Measurements from ENCODE around the gene TEX52.
A peak's percentile ranks its signal among the peaks of the same experiment; 100 is the strongest.

The TEX52 gene

DNA sequence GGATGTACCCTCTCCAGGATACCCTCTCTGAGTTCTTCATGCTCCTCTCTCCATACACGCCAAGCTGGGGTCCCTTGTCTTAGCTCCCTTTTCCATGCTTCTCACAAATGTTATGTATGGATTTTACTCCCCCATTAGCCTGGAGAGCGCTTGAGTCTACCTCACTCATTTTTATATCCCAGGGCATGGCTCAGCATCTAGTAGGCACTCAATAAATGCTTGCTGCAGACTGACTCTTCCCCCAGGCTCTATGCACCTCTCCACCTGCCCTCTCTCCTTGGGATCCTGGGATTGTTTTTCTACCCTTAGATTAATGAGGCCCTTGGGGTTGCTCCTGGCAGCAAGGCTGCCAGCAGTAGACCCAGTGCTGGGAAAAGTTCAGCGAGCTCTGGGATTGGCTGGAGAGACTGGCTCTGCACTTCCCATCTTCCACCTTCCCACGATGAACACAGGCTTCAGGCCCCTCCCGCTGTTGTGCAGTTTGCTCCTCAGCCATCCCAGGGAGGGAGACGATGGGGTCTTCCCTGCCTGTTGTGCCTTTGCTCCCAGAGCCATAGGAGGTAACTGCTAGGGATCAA lies 24.2 kb downstream of the TEX52 start:
- no peak for DNase-seq (ENCODE audit: low read depth)

GRCh38 chr12:2829275-2829674 lies 27.6 kb downstream of the TEX52 start:
- DNase-seq (ENCODE audit: low read depth) = no peak

GRCh38 chr12:2826721-2827515 lies 29.9 kb downstream of the TEX52 start:
- DNase-seq (ENCODE audit: low read depth) = no peak

DNA sequence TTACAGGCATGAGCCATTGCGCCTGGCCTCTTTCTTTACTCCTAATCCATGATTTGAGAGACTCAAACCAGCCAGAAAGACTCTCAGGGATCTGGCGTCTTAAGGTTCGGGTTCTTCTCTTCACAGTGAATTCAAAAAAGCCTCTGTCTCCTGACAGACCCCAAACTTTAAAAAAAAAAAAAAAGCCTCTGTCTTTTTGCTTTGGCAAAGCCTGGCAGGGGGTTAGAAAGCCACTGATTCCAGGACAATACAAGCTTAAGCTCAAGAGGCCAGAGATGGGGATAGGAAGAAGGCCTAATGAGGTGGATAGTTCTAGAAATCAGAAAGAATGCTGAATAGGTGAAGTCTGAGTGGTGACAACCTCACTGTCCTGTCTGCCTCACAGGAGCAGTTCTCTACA lies 30.8 kb downstream of the TEX52 start:
- no peak for DNase-seq (ENCODE audit: low read depth)

- DNase-seq (ENCODE audit: low read depth) = no peak
Observed at GRCh38 chr12:2825132-2825531, 31.7 kb downstream of the TEX52 start.

DNA sequence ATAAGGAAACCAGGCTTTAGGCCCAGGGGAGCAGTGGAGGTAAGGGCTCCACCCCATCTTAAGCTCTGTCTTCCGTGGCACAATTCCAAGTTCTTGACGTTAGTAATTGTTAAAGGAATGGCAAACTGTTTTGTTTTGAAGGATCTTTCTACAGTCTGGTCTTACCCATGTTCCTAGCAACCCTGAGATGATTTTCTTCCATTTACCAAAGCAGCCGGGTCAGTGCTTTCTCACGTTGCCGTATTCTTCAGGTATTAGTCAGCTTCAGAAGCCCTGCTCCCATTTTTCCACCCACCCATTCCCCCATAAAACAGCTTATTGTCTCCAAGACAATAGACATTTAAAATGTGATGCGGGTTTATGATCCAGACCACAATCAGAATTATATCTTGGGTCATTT lies 32.3 kb downstream of the TEX52 start:
- no peak for DNase-seq (ENCODE audit: low read depth)

DNA sequence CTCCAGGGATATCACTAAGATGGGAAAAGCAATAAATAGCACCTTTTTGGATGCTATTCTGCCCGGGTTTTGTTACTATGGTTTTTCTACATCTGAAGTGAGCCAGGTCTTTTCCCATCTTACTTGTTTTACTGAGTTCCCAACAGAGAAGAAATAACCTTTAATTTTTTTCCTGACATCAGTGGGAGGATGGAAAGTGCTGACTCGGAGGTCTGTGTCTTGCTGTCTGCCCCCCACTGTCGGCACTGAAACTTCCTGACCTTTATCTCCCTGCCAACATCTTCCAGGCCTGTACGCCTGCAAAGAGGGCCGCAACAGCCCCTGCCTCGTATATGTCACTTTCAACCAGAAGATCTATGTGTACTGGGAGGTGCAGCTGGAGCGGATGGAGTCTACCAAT lies 33.4 kb downstream of the TEX52 start:
- no peak for DNase-seq (ENCODE audit: low read depth)

- no peak for DNase-seq (ENCODE audit: low read depth)
Observed at GRCh38 chr12:2820432-2820831, 36.4 kb downstream of the TEX52 start.

GRCh38 chr12:2819810-2820209 lies 37.0 kb downstream of the TEX52 start:
- DNase-seq (ENCODE audit: low read depth) = no peak

DNA sequence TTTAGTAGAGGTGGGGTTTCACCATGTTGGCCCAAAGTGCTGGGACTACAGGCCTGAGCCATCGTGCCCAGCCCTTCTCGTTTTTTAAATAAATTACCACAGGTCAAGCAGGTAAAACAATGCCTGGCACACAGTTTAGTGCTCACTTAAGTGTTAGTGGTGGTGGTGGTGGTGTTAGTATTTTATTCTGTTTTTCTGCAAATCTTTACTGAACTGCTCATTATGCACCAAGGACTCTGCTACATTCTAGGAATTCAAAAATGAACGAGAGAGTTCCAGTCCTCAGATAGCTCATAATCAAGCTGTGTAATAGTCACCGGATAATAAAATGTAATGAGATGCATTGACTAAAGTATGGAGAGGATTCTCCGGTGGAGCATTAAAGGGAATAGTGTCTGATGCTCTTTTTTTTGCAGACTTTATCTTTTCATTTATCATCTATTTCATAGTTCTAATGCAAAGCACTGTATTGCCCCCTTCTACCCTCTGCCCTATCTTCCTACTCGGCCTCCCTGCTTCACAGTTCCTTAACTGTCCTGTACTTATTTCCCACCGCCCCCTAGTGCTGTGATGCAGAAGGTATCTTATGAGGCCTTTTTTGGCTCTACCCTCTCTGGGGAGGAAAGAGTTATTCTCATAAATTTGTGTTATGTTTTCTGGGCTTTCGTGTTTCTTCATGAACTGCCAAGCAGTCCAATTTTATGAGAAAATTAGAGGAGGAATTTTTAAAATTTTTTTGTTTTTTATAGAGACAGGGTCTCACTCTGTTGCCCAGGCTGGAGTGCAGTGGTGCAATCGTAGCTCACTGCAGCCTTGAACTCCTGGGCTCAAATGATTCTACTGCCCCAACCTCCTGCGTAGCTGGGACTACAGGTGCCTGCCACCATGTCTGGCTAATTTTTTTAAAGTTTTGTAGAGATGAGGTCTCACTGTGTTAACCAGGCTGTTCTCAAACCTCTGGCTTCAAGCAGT lies 43.3 kb downstream of the TEX52 start:
- no peak for DNase-seq (ENCODE audit: low read depth)

DNA sequence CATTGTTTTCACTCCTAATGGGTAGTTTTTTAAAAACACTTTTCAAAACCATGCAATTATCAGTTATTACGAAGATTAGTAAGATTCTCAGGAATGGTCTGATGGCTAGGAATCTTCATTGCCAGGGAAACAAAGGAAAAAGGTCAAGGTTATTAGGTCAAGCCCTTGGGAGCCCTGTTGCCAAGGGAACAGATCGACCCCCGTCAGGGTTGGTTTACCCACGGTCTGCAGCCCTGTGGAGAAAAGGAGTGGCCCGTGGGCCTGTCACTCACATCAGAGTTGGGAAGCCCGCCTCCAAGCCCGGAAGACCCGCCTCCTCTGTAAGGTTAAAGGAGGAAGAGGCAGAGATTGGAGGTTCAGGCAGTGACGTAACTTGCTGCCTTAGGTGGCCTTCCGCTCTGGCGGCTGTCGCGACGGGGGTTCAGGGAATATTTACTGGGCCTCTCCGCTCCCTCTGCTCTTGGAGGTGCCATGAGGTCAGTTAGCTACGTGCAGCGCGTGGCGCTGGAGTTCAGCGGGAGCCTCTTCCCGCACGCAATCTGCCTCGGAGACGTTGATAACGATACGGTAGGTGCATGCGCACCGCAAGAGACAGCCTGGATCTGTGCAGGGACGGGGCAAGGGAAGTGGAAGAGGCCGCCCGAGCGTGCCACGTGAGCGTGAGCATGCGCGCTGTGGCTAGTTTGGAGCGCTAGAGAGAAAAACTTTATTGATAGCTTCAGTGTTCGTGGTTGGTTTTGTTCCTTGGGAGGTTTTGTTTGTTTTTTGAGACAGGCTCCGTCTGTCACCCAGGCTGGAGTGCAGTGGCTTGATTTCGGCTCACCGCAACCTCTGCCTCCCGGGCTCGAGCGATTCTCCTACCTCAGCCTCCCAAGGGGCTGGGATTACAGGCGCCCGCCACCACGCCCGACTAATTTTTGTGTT lies 44.3 kb downstream of the TEX52 start, which contains the start of gene ITFG2:
ITFG2 (plus strand) TSS at position 379 of the 924 bp plus-strand sequence; CDS start at position 472, 93 bp downstream.
- DNase-seq (ENCODE audit: low read depth) = peak; percentile 93

- no peak for DNase-seq (ENCODE audit: low read depth)
Observed at GRCh38 chr12:2811801-2812200, 45.0 kb downstream of the TEX52 start.

DNA sequence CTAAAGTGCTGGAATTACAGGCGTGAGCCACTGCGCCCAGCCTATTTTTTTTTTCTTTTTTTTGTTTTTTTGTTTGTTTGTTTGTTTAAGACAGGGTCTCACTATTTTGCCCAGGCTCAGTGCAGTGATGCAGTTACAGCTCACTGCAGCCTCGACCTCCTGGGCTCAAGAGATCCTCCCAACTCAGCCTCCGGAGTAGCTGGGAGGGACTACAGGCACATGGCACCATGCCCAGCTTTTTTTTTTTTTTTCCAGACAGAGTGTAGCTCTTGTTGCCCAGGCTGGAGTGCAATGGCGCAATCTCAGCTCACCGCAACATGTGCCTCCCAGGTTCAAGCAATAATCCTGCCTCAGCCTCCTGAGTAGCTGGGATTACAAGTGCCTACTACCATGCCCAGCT lies 50.1 kb downstream of the TEX52 start:
- no peak for DNase-seq (ENCODE audit: low read depth)

GRCh38 chr12:2805143-2805520 lies 51.7 kb downstream of the TEX52 start:
- no peak for DNase-seq (ENCODE audit: low read depth)

DNA sequence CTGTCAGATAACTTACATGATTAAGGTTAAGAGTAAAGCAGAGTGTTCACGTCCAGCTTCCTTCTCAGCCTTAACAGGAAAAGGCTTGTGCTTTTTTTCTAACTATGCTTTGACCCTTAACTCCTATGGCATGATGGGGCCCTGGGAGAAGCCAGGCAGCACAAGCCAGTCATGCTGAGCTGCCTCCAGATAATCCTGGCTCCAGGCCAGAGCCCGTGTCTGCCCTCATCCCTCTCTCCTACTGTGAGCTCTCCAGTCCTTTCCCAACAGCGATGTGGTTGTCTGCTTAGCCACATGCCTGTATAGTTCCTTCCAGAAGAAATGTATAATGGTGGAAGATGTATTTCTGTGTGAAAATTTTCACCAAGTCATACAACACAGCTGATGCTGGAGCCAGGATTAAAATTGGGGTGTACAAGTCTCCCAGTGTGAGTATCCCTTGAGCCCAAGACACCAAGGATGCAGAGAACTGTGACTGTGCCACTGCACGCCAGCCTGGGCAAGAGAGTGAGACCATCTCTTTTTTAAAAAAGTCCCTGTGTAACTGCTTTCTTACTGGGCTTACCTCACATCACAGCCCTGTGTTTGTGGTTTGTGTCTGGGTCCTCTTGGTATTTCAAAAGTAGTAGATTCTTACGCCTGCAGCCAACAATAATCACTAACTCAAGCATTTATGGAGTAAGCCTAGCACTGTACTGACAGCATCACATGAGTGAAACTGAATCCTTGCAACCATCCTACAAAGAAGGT lies 52.3 kb downstream of the TEX52 start:
- DNase-seq (ENCODE audit: low read depth) = no peak

- DNase-seq (ENCODE audit: low read depth) = no peak
Observed at GRCh38 chr12:2803635-2804392, 53.0 kb downstream of the TEX52 start.

- no peak for DNase-seq (ENCODE audit: low read depth)
Observed at GRCh38 chr12:2801044-2801783, 55.6 kb downstream of the TEX52 start.

GRCh38 chr12:2800046-2800570 lies 56.7 kb downstream of the TEX52 start:
- no peak for DNase-seq (ENCODE audit: low read depth)
